Hepatic stellate cell (primary cell): ENCODE measurements around the gene HIKESHI.
"Not testable (repeated sequence)": the region's sequence is repeated elsewhere in the genome, so short reads cannot be mapped to it uniquely, and the experiment has no call there.

Experiments used
- DNase-seq: peaks from one replicate; pipeline ENCODE4 v3.0.0; 2011; ENCODE audit warnings: low spot score

HIKESHI gene

GRCh38 chr11:86302092-86302793, at the start of gene HIKESHI:
TSS of gene HIKESHI (plus strand) at chr11:86302240. CDS start at chr11:86302449, 209 bp downstream.
- DNase-seq = peak; percentile 78

- no peak for DNase-seq
These were observed 46.1 kb upstream of the HIKESHI start for GRCh38 chr11:86255896-86256295.

GRCh38 chr11:86256608-86257007, 45.4 kb upstream of the HIKESHI start:
- DNase-seq = no peak

GRCh38 chr11:86257446-86257845, 44.6 kb upstream of the HIKESHI start:
- no peak for DNase-seq

- no peak for DNase-seq
These were observed 42.3 kb upstream of the HIKESHI start for GRCh38 chr11:86259730-86260129.

GRCh38 chr11:86261328-86261727, 40.7 kb upstream of the HIKESHI start:
- no peak for DNase-seq

- DNase-seq = no peak
These were observed 39.7 kb upstream of the HIKESHI start for GRCh38 chr11:86262387-86262786.

GRCh38 chr11:86264649-86265048, 37.4 kb upstream of the HIKESHI start:
- no peak for DNase-seq

- no peak for DNase-seq
These were observed 36.8 kb upstream of the HIKESHI start for GRCh38 chr11:86265194-86265593.

- DNase-seq = no peak
These were observed 32.4 kb upstream of the HIKESHI start for GRCh38 chr11:86269645-86270044.

GRCh38 chr11:86274503-86274902, 27.5 kb upstream of the HIKESHI start:
- no peak for DNase-seq

GRCh38 chr11:86274999-86275398, 27.0 kb upstream of the HIKESHI start:
- no peak for DNase-seq

- DNase-seq = no peak
These were observed 26.3 kb upstream of the HIKESHI start for GRCh38 chr11:86275493-86276370.

GRCh38 chr11:86277741-86278140, 24.3 kb upstream of the HIKESHI start:
- no peak for DNase-seq

GRCh38 chr11:86278226-86278625, 23.8 kb upstream of the HIKESHI start:
- DNase-seq = no peak

GRCh38 chr11:86279747-86280146, 22.3 kb upstream of the HIKESHI start:
- no peak for DNase-seq

GRCh38 chr11:86287468-86287796, 14.6 kb upstream of the HIKESHI start:
- DNase-seq = no peak

- no peak for DNase-seq
These were observed 13.1 kb upstream of the HIKESHI start for GRCh38 chr11:86288776-86289507.

- not testable (repeated sequence) for DNase-seq
These were observed 12.3 kb upstream of the HIKESHI start for GRCh38 chr11:86289508-86290280.

GRCh38 chr11:86291466-86292262, 10.4 kb upstream of the HIKESHI start:
- DNase-seq = peak; percentile 40
